HCT116 (cell line): ENCODE measurements around the gene ARHGEF25. TPM values are rescaled to one million over a fixed set of nuclear protein-coding genes. Genes with fewer than 3 reads are reported as not detected.

Source experiments
- ATAC-seq: fragments of 200-7000 bp; cut with Tn5 transposase; 2 replicates; pipeline ENCODE4 v1.9.1; 2020; ENCODE audit warnings: mild to moderate bottlenecking, moderate library complexity
- BruUV-seq: library from RNA; stranded (reverse); fragments of 400-500 nt; replicated peaks from 2 replicates; lab custom pipeline; 2021; lab: Mats Ljungman, UMichigan
- CTCF ChIA-PET: fragments of 300-600 bp; sonication (Branson Sonifier 250); formaldehyde crosslinking; loops from one replicate; lab custom pipeline; 2021; ENCODE audit warnings: antibody characterized with exemption; lab: Charles Lee
- POLR2A ChIA-PET: fragments of 300-600, 350-600 bp; sonication (Branson Sonifier 250); formaldehyde crosslinking; loops from one replicate; lab custom pipeline; 2021; ENCODE audit warnings: antibody characterized with exemption; lab: Charles Lee
- RAD21 ChIA-PET, 2 experiments: fragments of 300-600 bp; sonication (Branson Sonifier 250); formaldehyde crosslinking; loops; one replicate each; lab custom pipeline; 2023; ENCODE audit warnings: low total read pairs in 2 of 2; ENCODE audit not compliant: uncharacterized antibody in 2 of 2, unreplicated experiment in 2 of 2, low non-redundant PET in 1 of 2; lab: Charles Lee
- DNase-seq: peaks from one replicate; pipeline ENCODE4 v3.0.0-alpha.2; 2010; ENCODE audit warnings: low read depth, low spot score
- H2AFZ ChIP-seq: fragments of 200-600 bp; shearing (Covaris generic), sonication (generic); 2 replicates; pipeline ENCODE4 v1.6.1; 2017; ENCODE audit warnings: low read depth, mixed run types, mixed read lengths, antibody characterized with exemption, low read length; ENCODE audit not compliant: poor library complexity, severe bottlenecking
- H3K27ac ChIP-seq: 2 replicates; pipeline ENCODE4 v1.5.1; 2012; ENCODE audit warnings: low read depth, low read length
- H3K27me3 ChIP-seq: fragments of 200-600 bp; sonication (generic); 2 replicates; pipeline ENCODE4 v1.6.1; 2016; ENCODE audit warnings: mixed run types, low read length, mixed read lengths; ENCODE audit not compliant: insufficient read depth
- H3K36me3 ChIP-seq, 2 experiments: fragments of 200-500 bp in 1 of 2; fragments of 200-600 bp in 1 of 2; sonication (Bioruptor generic) in 1 of 2; sonication (generic) in 1 of 2; 2 replicates each; pipeline versions ENCODE4 v1.5.1 to v1.6.1; 2014 to 2016; ENCODE audit warnings: low read length in 2 of 2, inconsistent platforms in 1 of 2, mixed read lengths in 1 of 2, mixed run types in 1 of 2; ENCODE audit not compliant: insufficient read depth in 2 of 2, control insufficient read depth in 1 of 2
- H3K4me1 ChIP-seq, 2 experiments: fragments of 200-600 bp in 1 of 2; sonication (generic) in 1 of 2; 2 replicates each; pipeline versions ENCODE4 v1.5.1 to v1.6.1; 2012 to 2017; ENCODE audit warnings: low read length in 2 of 2, inconsistent platforms in 1 of 2, mild to moderate bottlenecking in 1 of 2, mixed read lengths in 1 of 2, mixed run types in 1 of 2, moderate library complexity in 1 of 2; ENCODE audit not compliant: insufficient read depth in 2 of 2, control insufficient read depth in 1 of 2
- H3K4me2 ChIP-seq: fragments of 200-600 bp; sonication (generic); 2 replicates; pipeline ENCODE4 v1.6.1; 2017; ENCODE audit warnings: mixed run types, low read length, mixed read lengths
- H3K4me3 ChIP-seq, 2 experiments: fragments of 200-600 bp in 1 of 2; sonication (generic) in 1 of 2; replicated peaks in 1 of 2; 2 replicates each; pipeline ENCODE4 v1.5.1; 2011 to 2016; ENCODE audit warnings: low read length in 2 of 2, control low read depth in 1 of 2, low read depth in 1 of 2, mild to moderate bottlenecking in 1 of 2, mixed read lengths in 1 of 2, mixed run types in 1 of 2
- H3K79me2 ChIP-seq: fragments of 200-600 bp; sonication (generic); 2 replicates; pipeline ENCODE4 v1.6.1; 2017; ENCODE audit warnings: mild to moderate bottlenecking, mixed run types, low read length, moderate library complexity, mixed read lengths; ENCODE audit not compliant: insufficient read depth
- H3K9ac ChIP-seq: fragments of 200-600 bp; sonication (generic); 2 replicates; pipeline ENCODE4 v1.6.1; 2016; ENCODE audit warnings: low read length, mixed read lengths
- H3K9me2 ChIP-seq: fragments of 200-600 bp; sonication (generic), shearing (Covaris generic); 2 replicates; pipeline ENCODE4 v1.6.1; 2017; ENCODE audit warnings: mixed run types, mild to moderate bottlenecking, moderate library complexity; ENCODE audit not compliant: insufficient read depth
- H3K9me3 ChIP-seq, 2 experiments: fragments of 200-500 bp in 1 of 2; fragments of 200-600 bp in 1 of 2; sonication (Bioruptor generic) in 1 of 2; sonication (generic) in 1 of 2; 2 replicates each; pipeline ENCODE4 v1.6.1; 2014 to 2017; ENCODE audit warnings: low read length in 2 of 2, mixed read lengths in 2 of 2, inconsistent platforms in 1 of 2, low read depth in 1 of 2, mild to moderate bottlenecking in 1 of 2, mixed run types in 1 of 2, moderate library complexity in 1 of 2; ENCODE audit not compliant: control insufficient read depth in 1 of 2, insufficient read depth in 1 of 2
- H4K20me1 ChIP-seq: fragments of 200-600 bp; sonication (generic), shearing (Covaris generic); 2 replicates; pipeline ENCODE4 v1.6.1; 2017; ENCODE audit warnings: mixed run types, mild to moderate bottlenecking, moderate library complexity; ENCODE audit not compliant: insufficient read depth
- CBX3 ChIP-seq: IDR thresholded peaks from 2 replicates; pipeline ENCODE4 v1.6.1; 2012; ENCODE audit warnings: low read depth
- CEBPB ChIP-seq: IDR thresholded peaks from 2 replicates; pipeline ENCODE4 v1.6.1; 2012; ENCODE audit warnings: low read depth
- CTCF ChIP-seq, 3 experiments: fragments of 200-600 bp in 1 of 3; sonication (generic) in 1 of 3; IDR thresholded peaks in 2 of 3; conservative IDR thresholded peaks in 1 of 3; 2 replicates each; pipeline ENCODE4 v1.5.1; 2012 to 2017; ENCODE audit warnings: low read depth in 2 of 3, low read length in 2 of 3, antibody characterized with exemption in 1 of 3, borderline replicate concordance in 1 of 3, control low read depth in 1 of 3, mild to moderate bottlenecking in 1 of 3, mixed read lengths in 1 of 3, mixed run types in 1 of 3, moderate library complexity in 1 of 3; ENCODE audit not compliant: insufficient read depth in 1 of 3
- EGR1 ChIP-seq: IDR thresholded peaks from 2 replicates; pipeline ENCODE4 v1.6.1; 2012; ENCODE audit warnings: low read depth
- ELF1 ChIP-seq: IDR thresholded peaks from 2 replicates; pipeline ENCODE4 v1.6.1; 2012; ENCODE audit warnings: low read depth, borderline replicate concordance
- EZH2phosphoT487 ChIP-seq: fragments of 200-600 bp; IDR thresholded peaks from 2 replicates; pipeline ENCODE4 v1.6.1; 2018; ENCODE audit warnings: antibody characterized with exemption, borderline replicate concordance
- JUND ChIP-seq: IDR thresholded peaks from 2 replicates; pipeline ENCODE4 v1.6.1; 2012
- POLR2AphosphoS5 ChIP-seq: IDR thresholded peaks from 2 replicates; pipeline ENCODE4 v1.6.1; 2011; ENCODE audit warnings: mild to moderate bottlenecking, low read depth, low read length, moderate library complexity
- RAD21 ChIP-seq: IDR thresholded peaks from 2 replicates; pipeline ENCODE4 v1.6.1; 2012; ENCODE audit warnings: low read depth, mild to moderate bottlenecking
- REST ChIP-seq: IDR thresholded peaks from 2 replicates; pipeline ENCODE4 v1.6.1; 2012; ENCODE audit warnings: low read depth
- SIN3A ChIP-seq: IDR thresholded peaks from 2 replicates; pipeline ENCODE4 v1.6.1; 2012; ENCODE audit warnings: low read depth
- SP1 ChIP-seq: IDR thresholded peaks from 2 replicates; pipeline ENCODE4 v1.6.1; 2012; ENCODE audit warnings: low read depth
- SRF ChIP-seq: IDR thresholded peaks from 2 replicates; pipeline ENCODE4 v1.6.1; 2012; ENCODE audit warnings: low read depth
- TCF7L2 ChIP-seq: IDR thresholded peaks from 2 replicates; pipeline ENCODE4 v1.7.0; 2011; ENCODE audit warnings: borderline replicate concordance, inconsistent platforms; ENCODE audit not compliant: insufficient read depth, insufficient read length; ENCODE audit errors: extremely low read depth
- YY1 ChIP-seq: IDR thresholded peaks from 2 replicates; pipeline ENCODE4 v1.6.1; 2011; ENCODE audit warnings: low read length, low read depth, moderate library complexity, mild to moderate bottlenecking; ENCODE audit not compliant: insufficient replicate concordance; ENCODE audit errors: extremely low read depth
- ZBTB33 ChIP-seq: IDR thresholded peaks from 2 replicates; pipeline ENCODE4 v1.6.1; 2011; ENCODE audit warnings: mild to moderate bottlenecking, low read length, moderate library complexity; ENCODE audit not compliant: insufficient replicate concordance; ENCODE audit errors: extremely low read depth
- ZFX ChIP-seq: fragments of 450-650 bp; IDR thresholded peaks from 2 replicates; pipeline ENCODE4 v1.6.1; 2017
- ZNF274 ChIP-seq: fragments of 200-500 bp; sonication (Bioruptor generic); IDR thresholded peaks from 2 replicates; pipeline ENCODE4 v1.6.1; 2014; ENCODE audit warnings: mild to moderate bottlenecking, low read depth, low read length, inconsistent platforms
- intact Hi-C: fragments of 100-400 bp; cut with micrococcal nuclease; formaldehyde crosslinking; loops from 2 replicates; pipeline ENCODE4 v1.10.0; 2022
- total RNA-seq: library from RNA; stranded (reverse); gene quantifications from one replicate; pipeline ENCODE4 v1.2.1, GENCODE V29; 2021; ENCODE audit not compliant: unreplicated experiment

Gene ARHGEF25
- total RNA-seq, 1 experiment from 2014 or later = 3.6 TPM

GRCh38 chr12:57605811-57606311 is 5.4 kb upstream of the ARHGEF25 start:
- CTCF ChIA-PET = no interaction called here
- Histone ChIP-seq H4K20me1 (no peaks in the 10 kb centered on the region), H3K27me3 (no peaks in the 10 kb centered on the region), H3K4me3 (no peak overlapping the region), H2AFZ (no peak overlapping the region), H3K79me2 (no peaks in the 10 kb centered on the region), H3K36me3 (peaks cover 5 to 8% of the 10 kb centered on the region in 2 experiments; a peak in 2 of 4 replicates), H3K27ac (no peak overlapping the region), H3K4me1 (peaks cover 2 to 6% of the 10 kb centered on the region in 2 experiments; a peak in 2 of 4 replicates), H3K9me2 (no peaks in the 10 kb centered on the region), H3K9me3 (no peaks in the 10 kb centered on the region), H3K4me2 (no peak overlapping the region), H3K9ac (no peak overlapping the region)
- POLR2A ChIA-PET = no interaction called here
- ATAC-seq (no peak), DNase-seq (no peak)
- TF ChIP-seq TCF7L2 = no peak
- TF ChIP-seq CBX3 = no peak
- no peak for TF ChIP-seq POLR2AphosphoS5
- TF ChIP-seq ZBTB33 = no peak
- no peak for TF ChIP-seq SP1
- TF ChIP-seq ZNF274 = no peak
- no peak for TF ChIP-seq ZFX
- no peak for TF ChIP-seq RAD21
- TF ChIP-seq CEBPB = no peak
- no peak for TF ChIP-seq CTCF (IDR thresholded peaks at IDR 0.05 in 2 of 3, conservative IDR thresholded peaks at IDR 0.05 in 1 of 3; ENCODE audit: borderline replicate concordance in 1 of 3, insufficient read depth in 1 of 3, low read depth in 2 of 3, low read length in 2 of 3)
- TF ChIP-seq EZH2phosphoT487 = no peak
- no peak for TF ChIP-seq EGR1
- no peak for TF ChIP-seq REST
- TF ChIP-seq ELF1 = no peak
- no peak for TF ChIP-seq JUND
- TF ChIP-seq SIN3A = no peak
- no peak for TF ChIP-seq YY1
- no peak for TF ChIP-seq SRF
- intact Hi-C loops = no loop called here
- RAD21 ChIA-PET = no interaction called here
- no TSS peak for BruUV-seq
